Glutamatergic neuron (in vitro differentiated cells): ENCODE results near the gene MROH2B. TPM values are rescaled to one million over a fixed set of nuclear protein-coding genes. Genes with fewer than 3 reads are reported as not detected.

Source experiments
- DNase-seq: peaks from one replicate; pipeline ENCODE4 v3.0.0; 2022
- H3K27ac Mint-ChIP-seq: one replicate; pipeline ENCODE4 v1.8.0; 2020; ENCODE audit warnings: mild to moderate bottlenecking, mixed read lengths, inconsistent platforms; ENCODE audit not compliant: unreplicated experiment
- H3K27me3 Mint-ChIP-seq: one replicate; pipeline ENCODE4 v1.8.0; 2020; ENCODE audit warnings: mild to moderate bottlenecking, moderate library complexity, mixed read lengths, inconsistent platforms; ENCODE audit not compliant: unreplicated experiment
- H3K36me3 Mint-ChIP-seq: one replicate; pipeline ENCODE4 v1.8.0; 2020; ENCODE audit warnings: mild to moderate bottlenecking, mixed read lengths, inconsistent platforms; ENCODE audit not compliant: unreplicated experiment
- H3K4me1 Mint-ChIP-seq: one replicate; pipeline ENCODE4 v1.8.0; 2020; ENCODE audit warnings: mild to moderate bottlenecking, low read depth, mixed read lengths, inconsistent platforms; ENCODE audit not compliant: unreplicated experiment
- H3K4me3 Mint-ChIP-seq: one replicate; pipeline ENCODE4 v1.8.0; 2020; ENCODE audit warnings: mild to moderate bottlenecking, mixed read lengths, inconsistent platforms; ENCODE audit not compliant: unreplicated experiment
- H3K9me3 Mint-ChIP-seq: one replicate; pipeline ENCODE4 v1.8.0; 2020; ENCODE audit warnings: mild to moderate bottlenecking, moderate library complexity, mixed read lengths, inconsistent platforms; ENCODE audit not compliant: unreplicated experiment
- total RNA-seq: library from RNA; stranded (reverse); fragmentation: NEBNext Ultra II Directional; extraction: Animal tissue kit (Norgen Biotek cat#: 25700); gene quantifications from one replicate; pipeline ENCODE4 v1.2.1, GENCODE V29; 2021; ENCODE audit not compliant: unreplicated experiment
- TF ChIP-seq, protein P1 (sequence below): fragments of 200-600 bp; sonication (generic); IDR thresholded peaks from one replicate; pipeline ENCODE4 v1.5.0; 2021; ENCODE audit not compliant: partially characterized antibody, unreplicated experiment

Gene MROH2B
- total RNA-seq, 1 donor from 2014 or later, result not detected

DNA sequence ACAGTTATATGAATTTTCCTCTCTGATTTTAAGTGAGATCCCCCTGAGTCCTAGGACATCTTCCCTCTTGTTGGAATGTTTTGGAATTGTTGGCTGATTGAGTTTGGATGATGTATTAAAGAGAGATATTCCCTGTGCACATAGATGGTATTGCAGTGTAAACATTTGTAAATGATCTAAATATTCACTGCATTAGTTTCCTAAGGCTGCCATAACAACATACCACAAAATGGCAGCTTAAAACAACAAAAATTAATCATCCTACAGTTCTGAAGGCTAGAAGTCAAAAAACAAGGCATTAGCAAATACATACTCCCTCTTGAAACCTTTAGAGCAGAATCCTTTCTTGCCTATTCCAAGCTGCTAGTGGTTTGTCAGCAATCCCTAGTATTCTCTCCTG is 38.0 kb upstream of the MROH2B start:
- Mint-ChIP-seq H3K27me3 (no peaks in the 10 kb centered on the region), H3K36me3 (no peaks in the 10 kb centered on the region)

DNA sequence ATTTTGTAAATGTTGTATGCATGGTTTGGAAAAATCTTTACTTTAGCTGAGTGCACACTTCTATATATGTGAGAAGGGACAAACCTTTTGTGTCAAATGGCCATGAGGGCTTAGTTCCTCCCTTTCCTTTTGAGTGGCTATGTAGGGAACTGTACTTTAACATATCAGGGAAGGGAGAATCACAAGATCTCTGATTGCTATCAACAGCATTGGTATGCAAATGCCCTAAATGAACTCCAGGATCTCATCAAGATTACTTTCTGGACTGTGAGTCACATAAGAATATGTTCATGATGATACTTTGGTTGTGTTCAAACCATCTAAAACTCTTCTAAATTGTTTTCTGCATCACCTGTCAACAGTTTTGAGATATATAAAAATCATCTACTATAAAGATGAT is 31.2 kb upstream of the MROH2B start:
- Mint-ChIP-seq H3K36me3 (no peaks in the 10 kb centered on the region), H3K4me3 (no peak overlapping the region)

More for the DNA sequence above, 38.0 kb upstream of the MROH2B start:
- Mint-ChIP-seq H3K4me3 (no peak overlapping the region), H3K9me3 (no peaks in the 10 kb centered on the region), H3K27ac (no peak overlapping the region), H3K4me1 (no peaks in the 10 kb centered on the region)
- TF ChIP-seq, protein P1, sequence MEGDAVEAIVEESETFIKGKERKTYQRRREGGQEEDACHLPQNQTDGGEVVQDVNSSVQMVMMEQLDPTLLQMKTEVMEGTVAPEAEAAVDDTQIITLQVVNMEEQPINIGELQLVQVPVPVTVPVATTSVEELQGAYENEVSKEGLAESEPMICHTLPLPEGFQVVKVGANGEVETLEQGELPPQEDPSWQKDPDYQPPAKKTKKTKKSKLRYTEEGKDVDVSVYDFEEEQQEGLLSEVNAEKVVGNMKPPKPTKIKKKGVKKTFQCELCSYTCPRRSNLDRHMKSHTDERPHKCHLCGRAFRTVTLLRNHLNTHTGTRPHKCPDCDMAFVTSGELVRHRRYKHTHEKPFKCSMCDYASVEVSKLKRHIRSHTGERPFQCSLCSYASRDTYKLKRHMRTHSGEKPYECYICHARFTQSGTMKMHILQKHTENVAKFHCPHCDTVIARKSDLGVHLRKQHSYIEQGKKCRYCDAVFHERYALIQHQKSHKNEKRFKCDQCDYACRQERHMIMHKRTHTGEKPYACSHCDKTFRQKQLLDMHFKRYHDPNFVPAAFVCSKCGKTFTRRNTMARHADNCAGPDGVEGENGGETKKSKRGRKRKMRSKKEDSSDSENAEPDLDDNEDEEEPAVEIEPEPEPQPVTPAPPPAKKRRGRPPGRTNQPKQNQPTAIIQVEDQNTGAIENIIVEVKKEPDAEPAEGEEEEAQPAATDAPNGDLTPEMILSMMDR, result no peak
- no peak for DNase-seq

DNA sequence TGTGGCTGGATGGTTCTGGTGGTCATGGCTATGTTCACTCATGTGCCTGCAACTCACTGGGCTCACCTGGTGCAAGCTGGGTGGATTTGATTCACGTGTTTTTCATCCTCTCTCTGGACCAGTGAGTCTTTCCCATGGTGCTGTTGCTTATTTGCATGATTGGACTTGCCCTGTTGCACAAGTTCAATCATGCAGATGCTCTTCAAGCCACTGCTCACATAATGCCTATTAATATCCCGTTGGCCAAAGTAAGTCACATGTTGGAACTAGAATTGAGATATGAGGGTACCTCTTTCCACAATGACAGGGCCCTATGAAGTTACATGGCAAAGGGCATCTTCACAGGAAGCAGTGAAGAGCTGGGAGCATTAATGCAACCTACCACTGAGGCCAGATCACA is 26.5 kb upstream of the MROH2B start:
- Mint-ChIP-seq H3K4me1 (no peaks in the 10 kb centered on the region), H3K36me3 (no peaks in the 10 kb centered on the region), H3K9me3 (no peaks in the 10 kb centered on the region), H3K27ac (no peak overlapping the region), H3K4me3 (no peak overlapping the region), H3K27me3 (no peaks in the 10 kb centered on the region)
- TF ChIP-seq, protein P1, result no peak
- DNase-seq, result no peak

More for the DNA sequence above, 31.2 kb upstream of the MROH2B start:
- H3K4me1 Mint-ChIP-seq, result no peaks in the 10 kb centered on the region
- H3K9me3 Mint-ChIP-seq, result no peaks in the 10 kb centered on the region
- H3K27ac Mint-ChIP-seq, result no peak overlapping the region
- H3K27me3 Mint-ChIP-seq, result no peaks in the 10 kb centered on the region
- TF ChIP-seq, protein P1, result no peak
- DNase-seq, result no peak

DNA sequence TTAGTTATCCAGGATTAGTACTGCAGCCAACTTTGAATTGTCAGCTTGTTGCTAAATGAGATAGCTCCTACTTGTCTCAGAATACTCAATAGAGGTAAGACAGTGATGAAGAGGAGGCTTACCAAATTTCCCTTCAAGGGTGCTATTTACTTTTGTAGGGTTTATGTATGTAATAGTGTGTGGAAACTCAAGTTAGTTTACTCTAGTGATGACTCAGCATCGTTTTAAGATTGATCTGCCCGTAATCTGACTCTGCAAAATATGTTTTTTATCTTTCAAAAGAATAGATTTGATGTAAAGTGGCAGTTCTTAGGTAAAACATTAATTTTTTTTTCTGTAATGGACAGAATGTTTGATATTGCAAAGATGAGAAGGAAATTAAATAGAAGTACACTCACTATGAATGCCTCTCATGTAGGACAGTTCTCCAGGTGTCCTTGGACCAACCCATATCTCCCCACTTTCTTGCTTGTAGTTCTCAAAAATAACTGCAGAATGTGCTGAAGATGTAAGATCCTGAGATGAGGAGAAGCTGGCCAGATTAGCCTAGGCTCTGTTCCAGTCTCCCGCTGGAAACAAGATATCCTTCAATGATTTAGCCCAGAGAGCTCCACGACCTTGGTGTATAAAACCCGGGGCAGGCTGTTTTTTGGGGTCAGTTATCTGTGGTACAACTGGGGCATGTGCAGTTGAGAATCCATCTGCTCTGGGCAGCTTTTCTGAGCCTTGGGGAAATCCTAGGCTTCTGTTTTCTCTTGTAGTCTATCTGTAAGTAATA is 24.4 kb upstream of the MROH2B start:
- no peaks in the 10 kb centered on the region for H3K27me3 Mint-ChIP-seq
- H3K36me3 Mint-ChIP-seq, result no peaks in the 10 kb centered on the region
- no peaks in the 10 kb centered on the region for H3K9me3 Mint-ChIP-seq
- no peak overlapping the region for H3K27ac Mint-ChIP-seq
- H3K4me3 Mint-ChIP-seq, result no peak overlapping the region
- H3K4me1 Mint-ChIP-seq, result no peaks in the 10 kb centered on the region
- TF ChIP-seq, protein P1, result no peak
- DNase-seq, result no peak

DNA sequence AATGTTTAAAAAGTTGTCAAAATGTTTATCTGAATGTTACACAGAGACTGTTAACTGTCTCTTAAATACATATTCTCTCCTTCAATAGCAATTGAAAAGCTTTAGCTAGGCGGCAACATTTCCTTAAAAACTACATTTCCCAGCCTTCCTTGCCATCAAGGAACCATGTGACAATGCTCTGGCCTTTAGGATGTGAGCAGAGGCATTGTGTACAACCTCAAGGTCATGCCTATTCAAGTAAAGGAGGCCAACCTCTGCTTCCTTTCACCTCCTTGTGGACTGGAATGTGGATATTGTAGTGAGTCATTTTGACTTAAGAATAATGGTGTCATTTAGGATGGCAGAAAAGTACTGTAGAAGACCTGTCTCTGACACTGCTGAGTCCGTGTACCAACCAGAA is 23.7 kb upstream of the MROH2B start:
- Mint-ChIP-seq H3K4me3 (no peak overlapping the region), H3K27ac (no peak overlapping the region), H3K36me3 (no peaks in the 10 kb centered on the region), H3K4me1 (no peaks in the 10 kb centered on the region), H3K27me3 (no peaks in the 10 kb centered on the region), H3K9me3 (no peaks in the 10 kb centered on the region)
- DNase-seq, result no peak
- TF ChIP-seq, protein P1, result no peak
